K562 (cell line): ENCODE data around the gene CALML6. TPM values are rescaled to one million over a fixed set of nuclear protein-coding genes. Genes with fewer than 3 reads are reported as not detected.

ENCODE experiments used
- ATAC-seq: fragments of 200-7000 bp; cut with Tn5 transposase; 3 replicates; pipeline ENCODE4 v1.9.1; 2020; ENCODE audit warnings: moderate library complexity
- BruUV-seq: library from RNA; stranded (reverse); fragments of 400-500 nt; replicated peaks from 2 replicates; lab custom pipeline; 2021; lab: Mats Ljungman, UMichigan
- CTCF ChIA-PET: fragments of 300-600 bp; formaldehyde crosslinking; extraction: SDS; loops from one replicate; lab custom pipeline; 2021; ENCODE audit warnings: low intra/inter-chr PET ratio; lab: Yijun Ruan, JAX
- POLR2A ChIA-PET: fragments of 300-600, 350-650 bp; sonication (Branson Sonifier 250); formaldehyde crosslinking; extraction: SDS; loops from one replicate; lab custom pipeline; 2021; ENCODE audit warnings: antibody characterized with exemption, inconsistent platforms; lab: Yijun Ruan, JAX
- DNase-seq, 4 experiments: peaks; one replicate each; pipeline versions ENCODE4 v3.0.0 to v3.0.0-alpha.2; 2011 to 2018; ENCODE audit warnings: low spot score in 3 of 4, mixed read lengths in 3 of 4; ENCODE audit errors: extremely low read depth in 1 of 4
- FAIRE-seq: peaks from 2 replicates; lab custom pipeline; 2011; peaks lifted over from hg19 to GRCh38; lab: Jason Lieb, UNC
- H2AFZ ChIP-seq: 2 replicates; pipeline ENCODE4 v1.6.0; 2011; ENCODE audit warnings: low read depth, low read length, control low read depth, inconsistent platforms
- H3K27ac ChIP-seq: fragments of 200-600 bp; 3 replicates; pipeline ENCODE4 v1.8.0; 2011; ENCODE audit warnings: low read depth, mild to moderate bottlenecking, control low read depth, inconsistent platforms, low read length, moderate library complexity, mixed read lengths; ENCODE audit errors: extremely low read depth
- H3K27me3 ChIP-seq, 2 experiments: fragments of 300-600 bp in 1 of 2; 2 replicates in 1 of 2; 3 replicates in 1 of 2; pipeline versions ENCODE4 v1.6.0 to v1.8.0; 2011; ENCODE audit warnings: inconsistent platforms in 2 of 2, low read length in 2 of 2, mild to moderate bottlenecking in 1 of 2, mixed read lengths in 1 of 2, moderate library complexity in 1 of 2; ENCODE audit not compliant: control insufficient read depth in 2 of 2, insufficient read depth in 2 of 2
- H3K36me3 ChIP-seq: fragments of 300-600 bp; 3 replicates; pipeline ENCODE4 v1.8.0; 2011; ENCODE audit warnings: mild to moderate bottlenecking, low read length, inconsistent platforms; ENCODE audit not compliant: control insufficient read depth, insufficient read depth
- H3K4me1 ChIP-seq, 2 experiments: fragments of 200-600 bp in 1 of 2; replicated peaks in 1 of 2; 2 replicates in 1 of 2; 3 replicates in 1 of 2; pipeline versions ENCODE4 v1.5.1 to v1.8.0; 2011; ENCODE audit warnings: inconsistent platforms in 2 of 2, low read length in 2 of 2, mild to moderate bottlenecking in 1 of 2, mixed read lengths in 1 of 2, moderate library complexity in 1 of 2; ENCODE audit not compliant: control insufficient read depth in 2 of 2, insufficient read depth in 2 of 2
- H3K4me2 ChIP-seq: 2 replicates; pipeline ENCODE4 v1.6.1; 2011; ENCODE audit warnings: low read length, control low read depth, inconsistent platforms, mixed read lengths; ENCODE audit not compliant: insufficient read depth
- H3K4me3 ChIP-seq: fragments of 200-600 bp; sonication (generic), shearing (Covaris generic); 2 replicates; pipeline ENCODE4 v1.5.1; 2016; ENCODE audit warnings: control low read depth, inconsistent platforms
- H3K79me2 ChIP-seq: fragments of 200-600 bp; 3 replicates; pipeline ENCODE4 v1.8.0; 2011; ENCODE audit warnings: low read length, inconsistent platforms; ENCODE audit not compliant: control insufficient read depth, insufficient read depth
- H3K9ac ChIP-seq, 2 experiments: 2 replicates each; pipeline versions ENCODE4 v1.6.0 to v1.6.1; 2011; ENCODE audit warnings: low read depth in 2 of 2, low read length in 2 of 2, control low read depth in 1 of 2, inconsistent platforms in 1 of 2, mild to moderate bottlenecking in 1 of 2, mixed read lengths in 1 of 2; ENCODE audit not compliant: insufficient read depth in 1 of 2
- H3K9me1 ChIP-seq: one replicate; pipeline ENCODE4 v1.6.0; 2011; ENCODE audit warnings: inconsistent platforms, mild to moderate bottlenecking, low read length, moderate library complexity; ENCODE audit not compliant: control insufficient read depth, insufficient read depth
- H3K9me3 ChIP-seq: replicated peaks from 2 replicates; pipeline ENCODE4 v1.5.1; 2011; ENCODE audit warnings: low read depth, low read length, inconsistent platforms; ENCODE audit not compliant: control insufficient read depth, insufficient read depth
- H4K20me1 ChIP-seq: replicated peaks from 2 replicates; pipeline ENCODE4 v1.6.1; 2011; ENCODE audit warnings: low read length, inconsistent platforms, mixed read lengths; ENCODE audit not compliant: control insufficient read depth, insufficient read depth
- HDAC1 ChIP-seq, 2 experiments: fragments of 450-650 bp; IDR thresholded peaks; 2 replicates each; pipeline ENCODE4 v1.6.1; 2016 to 2017; ENCODE audit warnings: inconsistent platforms in 1 of 2, mild to moderate bottlenecking in 1 of 2, moderate library complexity in 1 of 2
- IRF2 ChIP-seq: sonication (generic); formaldehyde crosslinking; IDR thresholded peaks from 2 replicates; pipeline ENCODE4 v1.8.1; 2022; ENCODE audit warnings: mild to moderate bottlenecking, missing genetic modification reagents
- SMC3 ChIP-seq: conservative IDR thresholded peaks from 2 replicates; pipeline ENCODE4 v1.6.1; 2011; ENCODE audit warnings: low read depth, low read length, improper control_type of control experiment; ENCODE audit not compliant: insufficient read depth
- SNIP1 ChIP-seq: fragments of 450-650 bp; IDR thresholded peaks from 2 replicates; pipeline ENCODE4 v1.7.1; 2017; ENCODE audit warnings: low read depth, mild to moderate bottlenecking
- SPI1 ChIP-seq: IDR thresholded peaks from 2 replicates; pipeline ENCODE4 v1.6.1; 2011; ENCODE audit warnings: low read depth, low read length, control low read depth, borderline replicate concordance
- TAF9B ChIP-seq: fragments of 450-650 bp; IDR thresholded peaks from 2 replicates; pipeline ENCODE4 v1.6.1; 2018; ENCODE audit warnings: mild to moderate bottlenecking; ENCODE audit not compliant: partially characterized antibody
- TFE3 ChIP-seq: fragments of 450-650 bp; formaldehyde crosslinking; IDR thresholded peaks from 2 replicates; pipeline ENCODE4 v1.4.0; 2020; ENCODE audit warnings: mild to moderate bottlenecking, mixed read lengths
- THRB ChIP-seq: fragments of 450-650 bp; formaldehyde crosslinking; conservative IDR thresholded peaks from 2 replicates; pipeline ENCODE4 v1.4.0; 2022; ENCODE audit warnings: mild to moderate bottlenecking, missing genetic modification characterization
- ZBTB43 ChIP-seq: sonication (generic); formaldehyde crosslinking; IDR thresholded peaks from 2 replicates; pipeline ENCODE4 v1.8.0; 2023; ENCODE audit warnings: mild to moderate bottlenecking, missing genetic modification reagents
- ZNF354B ChIP-seq: fragments of 250-450 bp; sonication (Bioruptor Pico); IDR thresholded peaks from 2 replicates; pipeline ENCODE4 v1.4.0; 2020
- ZNF561 ChIP-seq: fragments of 450-650 bp; formaldehyde crosslinking; conservative IDR thresholded peaks from 2 replicates; pipeline ENCODE4 v1.4.0; 2020; ENCODE audit warnings: mild to moderate bottlenecking, moderate library complexity
- ZNF740 ChIP-seq, 3 experiments: fragments of 200-800 bp in 1 of 3; sonication (Bioruptor generic) in 1 of 3; sonication (generic) in 1 of 3; formaldehyde crosslinking in 1 of 3; IDR thresholded peaks; 2 replicates each; pipeline versions ENCODE4 v1.6.1 to v1.8.0; 2016 to 2022; ENCODE audit warnings: mild to moderate bottlenecking in 2 of 3, missing compliant biosample characterization in 2 of 3, missing genetic modification characterization in 2 of 3, missing genetic modification reagents in 1 of 3
- WGBS: fragments of 100-300 bp; shearing (Covaris generic); methylation state at CpG from one replicate; pipeline ENCODE4 v1.1.6; 2016; ENCODE audit warnings: low coverage, mixed read lengths; ENCODE audit not compliant: insufficient coverage; ENCODE audit errors: missing lambda C conversion rate; 5-methylcytosine and 5-hydroxymethylcytosine counted together
- in situ Hi-C: fragments of 300-500 bp; cut with MboI; formaldehyde crosslinking; loops from 4 replicates; pipeline ENCODE4 v1.15.0; 2018; ENCODE audit warnings: inconsistent platforms, mixed read lengths
- intact Hi-C: fragments of 100-400 bp; cut with micrococcal nuclease; formaldehyde crosslinking; loops from 2 replicates; pipeline ENCODE4 v1.14.2; 2022
- polyA plus RNA-seq, 8 experiments: library from polyadenylated mRNA; depleted of rRNA in 4 of 8; stranded (reverse) in 5 of 8; unstranded in 3 of 8; fragments of >200 nt; fragmentation: Nextera tagmentation in 2 of 8; fragmentation: Illumina TruSeq in 1 of 8; extraction: Ambion mirVana in 2 of 8; extraction: Trizol in 1 of 8; gene quantifications; 2 replicates each; pipeline versions ENCODE4 v1.2.1 to v1.2.3, GENCODE V29; 2011 to 2014; ENCODE audit warnings: inconsistent platforms in 1 of 8, missing spikeins in 1 of 8
- total RNA-seq, 7 experiments: library from RNA; depleted of rRNA in 6 of 7; stranded (reverse); fragments of >200 nt in 6 of 7; fragmentation: Illumina TruSeq in 2 of 7; extraction: Trizol in 2 of 7; gene quantifications; 2 replicates each; pipeline versions ENCODE4 v1.2.1 to v1.2.3, GENCODE V29; 2011 to 2021; ENCODE audit warnings: low replicate concordance in 1 of 7

The CALML6 gene
- total and polyA plus RNA-seq, 9 of the 15 experiments (the other 6 are each of a cell fraction or from before 2014, with no cell fraction given): 0.14 TPM; not detected in 8

- TF ChIP-seq TFE3 (no peak), HDAC1 (IDR thresholded peaks at IDR 0.05) (peak in 1 of 2 experiments; percentile 47; a peak in 1 of 4 replicates), SMC3 (peak; percentile 76), IRF2 (CRISPR knock-in tag) (no peak)
- TF ChIP-seq, all 486 proteins: peak for 40
Measured at GRCh38 chr1:1943834-1944570, 28.9 kb downstream of the CALML6 start (continued).

- DNase-seq (no peak), FAIRE-seq (no peak), ATAC-seq (no peak)
- H3K9me3 ChIP-seq: no peaks in the 10 kb centered on the region
- H3K79me2 ChIP-seq: no peaks in the 10 kb centered on the region
- H4K20me1 ChIP-seq: peaks cover 10% of the 10 kb centered on the region
- CTCF ChIA-PET: no interaction called here
- H3K9me1 ChIP-seq: no peaks in the 10 kb centered on the region
- H3K4me2 ChIP-seq: no peak overlapping the region
- under 1% methylated on average over 29 of the region's 29 CpGs for WGBS
- H3K4me1 ChIP-seq: peaks cover 0 to 32% of the 10 kb centered on the region in 2 experiments; a peak in 2 of 5 replicates
- BruUV-seq: no TSS peak
- intact Hi-C loops: no loop called here
- no peak overlapping the region for H3K27ac ChIP-seq
- H3K4me3 ChIP-seq: no peak overlapping the region
- POLR2A ChIA-PET: no interaction called here
- H3K9ac ChIP-seq: no peak overlapping the region
- H3K27me3 ChIP-seq: peaks cover 56 to 84% of the 10 kb centered on the region in 2 experiments
- no peak overlapping the region for H2AFZ ChIP-seq
- in situ Hi-C loops: no loop called here
- no peaks in the 10 kb centered on the region for H3K36me3 ChIP-seq
- TF ChIP-seq ZNF740 (CRISPR knock-in tag; IDR thresholded peaks at IDR 0.05): peak; percentile 53; the same call in 1 of the 2 replicates
- TF ChIP-seq ZNF740 (tag; IDR thresholded peaks at IDR 0.05): no peak
- no peak for TF ChIP-seq SPI1
- no peak for TF ChIP-seq TAF9B
- no peak for TF ChIP-seq ZNF561 (CRISPR knock-in tag)
- no peak for TF ChIP-seq SNIP1
- no peak for TF ChIP-seq THRB (CRISPR knock-in tag)
- no peak for TF ChIP-seq ZNF354B (CRISPR knock-in tag)
- no peak for TF ChIP-seq ZBTB43 (CRISPR knock-in tag)
- TF ChIP-seq, all 486 proteins: peak for 1
Measured at GRCh38 chr1:1945782-1946393, 30.8 kb downstream of the CALML6 start.
